Measurements from ENCODE around the gene RTTN. TPM values are rescaled to one million over a fixed set of nuclear protein-coding genes. Genes with fewer than 3 reads are reported as not detected.
A peak's percentile ranks its signal among the peaks of the same experiment; 100 is the strongest.

The RTTN gene
- total RNA-seq, 1 donor from 2014 or later, result 25.3 TPM

DNA sequence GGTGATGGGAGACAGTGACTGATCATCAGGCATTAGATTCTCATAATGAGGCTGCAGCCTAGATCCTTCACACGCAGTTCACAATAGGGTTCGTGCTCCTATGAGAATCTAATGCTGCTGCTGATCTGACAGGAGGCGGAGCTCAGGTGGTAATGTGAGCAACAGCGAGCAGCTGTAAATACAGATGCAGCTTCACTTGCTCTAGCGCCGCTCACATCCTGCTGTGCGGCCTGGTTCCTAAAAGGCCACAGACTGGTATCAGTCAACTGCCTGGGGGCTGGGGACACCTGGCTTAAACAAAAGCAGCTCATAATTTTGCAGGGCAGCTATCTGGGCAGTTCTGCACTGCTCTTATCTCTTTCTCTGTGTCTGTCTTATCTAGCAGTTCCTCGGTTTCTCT lies 237.4 kb downstream of the RTTN start:
- peaks cover 23% of the 10 kb centered on the region for H3K4me1 Mint-ChIP-seq (ENCODE audit: low read depth)
- no peak for DNase-seq (ENCODE audit: low spot score)

DNA sequence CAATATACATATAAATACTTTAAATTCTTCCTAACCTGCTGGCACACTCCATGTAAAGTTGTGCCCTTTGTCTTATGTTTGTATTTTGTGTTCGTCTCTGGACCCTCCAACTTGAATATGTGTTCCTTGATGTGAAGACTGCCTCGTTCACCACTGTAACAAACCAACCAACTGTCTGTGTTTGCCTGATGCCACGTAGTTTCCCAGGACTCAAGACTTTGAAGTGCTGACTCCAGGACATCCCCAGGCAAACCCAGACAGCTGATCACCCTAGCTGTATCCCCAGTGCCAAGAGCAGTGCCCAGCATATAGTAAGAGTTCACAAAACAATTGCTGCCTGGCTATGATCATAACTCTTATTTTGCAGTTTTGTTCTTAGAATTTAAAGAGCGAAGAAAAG lies 242.3 kb downstream of the RTTN start:
- intact Hi-C loops (cut with micrococcal nuclease), result no loop called here
- H3K27ac Mint-ChIP-seq, result no peak overlapping the region
- peaks cover 4% of the 10 kb centered on the region for H3K9me3 Mint-ChIP-seq
- peaks cover 5% of the 10 kb centered on the region for H3K36me3 Mint-ChIP-seq (ENCODE audit: low read depth)
- H3K4me3 Mint-ChIP-seq, result no peak overlapping the region
- DNase-seq (ENCODE audit: low spot score), result no peak
- peaks cover 1% of the 10 kb centered on the region for H3K27me3 Mint-ChIP-seq (ENCODE audit: insufficient read depth)
- H3K4me1 Mint-ChIP-seq (ENCODE audit: low read depth), result peaks cover 17% of the 10 kb centered on the region

More for the DNA sequence above, 237.4 kb downstream of the RTTN start:
- Mint-ChIP-seq H3K4me3 (no peak overlapping the region), H3K27ac (peak overlapping the region; percentile 5), H3K9me3 (peaks cover 15% of the 10 kb centered on the region), H3K27me3 (ENCODE audit: insufficient read depth) (no peaks in the 10 kb centered on the region), H3K36me3 (ENCODE audit: low read depth) (peaks cover 13% of the 10 kb centered on the region)
- intact Hi-C loops (cut with micrococcal nuclease), result no loop called here

DNA sequence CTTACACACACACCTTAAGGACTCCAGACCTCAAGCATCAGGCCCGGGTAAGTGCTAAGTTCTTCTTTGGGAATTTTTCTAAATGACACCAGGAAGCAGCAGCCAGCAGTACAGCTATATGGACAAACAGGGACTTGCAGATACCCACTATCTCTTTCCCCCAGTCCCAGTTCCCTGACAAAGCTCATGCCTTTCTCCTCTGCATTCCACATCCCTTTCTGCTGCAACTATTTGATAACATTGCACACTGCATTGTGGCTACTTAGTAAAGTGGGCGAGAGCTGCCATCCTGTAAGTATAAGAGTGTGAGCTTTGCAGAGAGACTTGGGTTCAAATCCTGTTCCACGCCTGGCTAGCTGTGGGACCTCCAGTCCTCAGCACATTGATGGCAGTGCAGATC lies 243.8 kb downstream of the RTTN start:
- Mint-ChIP-seq H3K36me3 (ENCODE audit: low read depth) (peaks cover 5% of the 10 kb centered on the region), H3K27me3 (ENCODE audit: insufficient read depth) (peaks cover 1% of the 10 kb centered on the region), H3K4me1 (ENCODE audit: low read depth) (peaks cover 2% of the 10 kb centered on the region), H3K4me3 (no peak overlapping the region), H3K9me3 (peaks cover 4% of the 10 kb centered on the region), H3K27ac (no peak overlapping the region)
- DNase-seq (ENCODE audit: low spot score), result no peak
- intact Hi-C loops (cut with micrococcal nuclease), result no loop called here

DNA sequence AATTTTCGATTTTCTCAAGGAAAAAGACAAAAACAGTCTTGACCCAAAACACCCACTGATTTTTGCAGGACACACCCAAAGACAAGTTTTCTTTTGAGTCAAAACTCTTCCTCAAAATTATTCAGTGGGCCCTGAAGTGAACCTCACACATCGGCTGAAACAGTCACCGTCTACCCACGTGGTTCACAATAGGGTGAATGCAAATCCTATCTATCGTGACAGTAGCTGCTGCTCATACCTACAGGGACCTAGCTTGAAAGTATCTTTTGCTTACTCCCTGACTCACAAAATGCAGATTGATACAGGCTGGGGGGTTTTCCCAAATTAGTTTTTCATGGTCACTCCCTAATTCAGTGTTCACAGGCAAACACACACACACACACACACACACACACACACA lies 247.1 kb downstream of the RTTN start:
- Mint-ChIP-seq H3K27me3 (ENCODE audit: insufficient read depth) (peaks cover 1% of the 10 kb centered on the region), H3K4me3 (no peak overlapping the region), H3K9me3 (peaks cover 3% of the 10 kb centered on the region), H3K36me3 (ENCODE audit: low read depth) (peaks cover 7% of the 10 kb centered on the region), H3K4me1 (ENCODE audit: low read depth) (peaks cover 16% of the 10 kb centered on the region), H3K27ac (no peak overlapping the region)
- no peak for DNase-seq (ENCODE audit: low spot score)
- intact Hi-C loops (cut with micrococcal nuclease), result loop anchor here (5.0 kb wide), 1 partner anchor 249 kb away; the partner anchor contains the start of gene RTTN

DNA sequence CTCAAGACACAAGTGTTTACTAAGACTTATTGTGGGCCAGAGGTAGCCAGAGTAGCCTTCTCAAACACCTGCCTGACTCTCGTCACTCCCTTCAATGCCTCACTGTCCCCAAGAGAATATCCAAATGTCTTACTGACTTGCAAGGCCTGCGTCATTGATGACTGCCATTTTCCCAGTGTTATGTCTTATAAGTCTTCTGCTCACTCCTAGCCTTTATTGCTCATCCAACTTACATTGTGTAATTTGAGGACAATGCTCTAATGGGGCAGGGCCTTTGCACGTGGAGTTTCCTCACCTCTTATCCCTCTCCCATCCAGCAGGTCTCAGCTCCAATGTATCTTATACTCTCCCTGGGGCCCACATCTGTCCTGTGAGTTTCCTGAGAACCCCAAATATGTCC lies 247.7 kb downstream of the RTTN start:
- intact Hi-C loops (cut with micrococcal nuclease), result loop anchor here (1.0 to 5.0 kb wide), 6 partner anchors 8 to 250 kb away; partner anchors contain the start of gene RTTN
- Mint-ChIP-seq H3K27me3 (ENCODE audit: insufficient read depth) (peaks cover 1% of the 10 kb centered on the region), H3K27ac (no peak overlapping the region), H3K36me3 (ENCODE audit: low read depth) (peaks cover 10% of the 10 kb centered on the region), H3K4me3 (no peak overlapping the region), H3K4me1 (ENCODE audit: low read depth) (peaks cover 20% of the 10 kb centered on the region), H3K9me3 (peaks cover 3% of the 10 kb centered on the region)
- no peak for DNase-seq (ENCODE audit: low spot score)

DNA sequence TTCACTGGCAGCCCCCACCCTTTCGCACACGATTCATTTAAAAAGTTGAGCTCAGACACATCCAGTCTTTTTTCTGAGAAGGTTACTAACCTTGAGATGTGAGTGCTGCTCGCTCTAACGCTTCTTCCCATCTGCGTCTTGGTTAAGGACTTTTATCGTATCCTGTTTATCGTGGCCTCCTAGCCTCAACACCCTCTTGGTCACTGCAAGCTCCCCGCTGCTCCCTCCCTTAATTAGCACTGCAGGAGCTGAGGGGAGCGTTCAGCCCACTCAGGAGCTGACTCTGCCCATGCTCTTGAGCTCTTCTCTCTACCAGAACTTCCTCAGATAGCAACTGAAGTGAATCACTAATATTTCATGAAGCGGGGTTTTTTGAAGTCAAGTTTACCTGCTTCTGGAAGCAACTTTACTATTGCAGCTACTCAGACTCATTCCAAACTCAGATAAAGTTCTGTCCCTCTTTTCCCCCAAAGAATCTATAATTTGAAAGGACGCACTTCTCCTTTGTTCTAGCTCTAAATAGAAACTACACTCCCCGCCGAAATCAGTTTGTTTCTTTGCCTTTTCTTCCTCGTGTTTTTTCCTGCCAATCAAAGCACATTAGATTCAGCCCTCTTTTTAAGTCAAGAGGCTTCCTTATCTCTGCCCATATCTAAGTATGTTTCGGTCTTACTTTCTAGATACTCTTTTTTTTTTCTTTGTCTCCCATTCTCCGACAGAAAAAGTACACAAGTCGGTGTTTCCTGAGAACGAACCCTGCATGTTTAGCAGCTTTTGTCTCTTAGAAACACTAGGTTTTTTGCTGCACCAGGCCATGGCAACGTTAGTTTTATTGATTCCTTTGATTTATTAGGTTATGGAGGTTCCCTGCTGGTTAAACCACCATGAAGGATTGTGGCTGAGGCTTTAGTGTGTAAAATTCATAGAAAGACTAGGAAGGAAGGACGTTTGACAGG lies 248.5 kb downstream of the RTTN start:
- Mint-ChIP-seq H3K27ac (no peak overlapping the region), H3K4me3 (no peak overlapping the region), H3K9me3 (peaks cover 5% of the 10 kb centered on the region), H3K4me1 (ENCODE audit: low read depth) (peaks cover 22% of the 10 kb centered on the region), H3K27me3 (ENCODE audit: insufficient read depth) (peaks cover 1% of the 10 kb centered on the region), H3K36me3 (ENCODE audit: low read depth) (peaks cover 12% of the 10 kb centered on the region)
- intact Hi-C loops (cut with micrococcal nuclease), result loop anchor here (1.0 to 5.0 kb wide), 7 partner anchors 8 to 250 kb away; partner anchors contain the start of gene RTTN
- no peak for DNase-seq (ENCODE audit: low spot score)

DNA sequence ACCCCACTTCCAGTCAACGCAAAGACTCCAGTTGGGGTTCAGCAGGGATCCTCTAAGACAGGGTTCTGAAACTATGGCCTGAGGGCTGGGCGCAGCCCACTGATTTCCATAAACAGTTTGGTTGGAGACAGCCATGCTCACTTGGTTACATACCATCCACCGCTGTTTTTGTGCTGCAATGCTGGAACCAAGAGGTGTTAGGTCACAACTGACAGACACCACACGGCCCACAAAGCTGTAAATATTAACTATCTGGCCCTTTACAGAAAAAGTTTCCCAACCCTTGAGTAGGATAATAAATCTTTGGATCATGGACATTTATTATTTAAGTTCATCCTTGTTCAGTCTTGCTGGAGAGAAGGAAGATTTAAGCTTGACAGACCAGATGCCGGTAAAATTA lies 249.4 kb downstream of the RTTN start:
- no peak for DNase-seq (ENCODE audit: low spot score)

DNA sequence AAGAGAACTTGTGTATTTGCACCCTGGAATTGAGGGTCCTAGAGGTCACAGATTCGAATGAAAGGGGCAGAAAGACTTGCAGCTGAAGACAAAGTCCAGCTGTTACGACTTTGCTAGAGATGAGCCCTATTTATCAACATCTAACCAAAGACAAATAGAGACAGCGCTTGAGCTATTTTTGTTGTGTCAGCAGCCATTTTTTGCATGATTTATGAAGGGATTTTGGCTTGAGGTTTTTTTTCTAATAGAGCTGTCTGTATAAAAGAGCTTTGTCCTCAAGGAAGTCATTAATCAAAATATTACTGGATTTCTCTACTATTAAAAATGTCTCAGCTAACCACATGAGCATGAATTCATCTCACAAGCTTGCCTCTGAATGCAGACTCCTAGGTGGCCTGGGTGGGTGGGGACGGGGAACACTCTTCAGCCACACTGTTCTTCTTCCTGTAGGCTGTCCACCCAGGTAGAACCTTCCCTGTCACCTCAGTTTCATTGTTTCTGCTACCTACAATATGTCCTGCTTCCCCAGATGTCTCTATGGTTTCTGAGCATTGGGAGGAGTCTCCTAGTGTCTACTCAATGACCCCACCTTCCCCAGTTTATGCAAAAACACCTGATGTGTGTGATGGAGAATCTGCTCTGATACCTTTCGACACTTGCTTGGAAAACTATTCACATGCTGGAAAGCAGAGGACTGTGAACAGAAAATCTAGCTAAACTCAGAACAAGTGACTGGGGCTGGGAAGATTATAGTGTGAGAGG lies 250.6 kb downstream of the RTTN start:
- no peaks in the 10 kb centered on the region for H3K27me3 Mint-ChIP-seq (ENCODE audit: insufficient read depth)
- no peak for DNase-seq (ENCODE audit: low spot score)
- peaks cover 30% of the 10 kb centered on the region for H3K4me1 Mint-ChIP-seq (ENCODE audit: low read depth)
- peak overlapping the region; percentile 93 for H3K27ac Mint-ChIP-seq
- peaks cover 19% of the 10 kb centered on the region for H3K36me3 Mint-ChIP-seq (ENCODE audit: low read depth)
- H3K9me3 Mint-ChIP-seq, result peaks cover 6% of the 10 kb centered on the region
- intact Hi-C loops (cut with micrococcal nuclease), result loop anchor here (5.0 kb wide), 1 partner anchor 252 kb away; the partner anchor contains the start of gene RTTN
- H3K4me3 Mint-ChIP-seq, result no peak overlapping the region

More for the DNA sequence above, 249.4 kb downstream of the RTTN start:
- Mint-ChIP-seq H3K27me3 (ENCODE audit: insufficient read depth) (no peaks in the 10 kb centered on the region), H3K27ac (no peak overlapping the region), H3K4me1 (ENCODE audit: low read depth) (peaks cover 30% of the 10 kb centered on the region), H3K9me3 (peaks cover 6% of the 10 kb centered on the region), H3K4me3 (no peak overlapping the region), H3K36me3 (ENCODE audit: low read depth) (peaks cover 19% of the 10 kb centered on the region)
- intact Hi-C loops (cut with micrococcal nuclease), result loop anchor here (1.0 to 5.0 kb wide), 2 partner anchors 70 to 251 kb away; partner anchors contain the start of gene RTTN

DNA sequence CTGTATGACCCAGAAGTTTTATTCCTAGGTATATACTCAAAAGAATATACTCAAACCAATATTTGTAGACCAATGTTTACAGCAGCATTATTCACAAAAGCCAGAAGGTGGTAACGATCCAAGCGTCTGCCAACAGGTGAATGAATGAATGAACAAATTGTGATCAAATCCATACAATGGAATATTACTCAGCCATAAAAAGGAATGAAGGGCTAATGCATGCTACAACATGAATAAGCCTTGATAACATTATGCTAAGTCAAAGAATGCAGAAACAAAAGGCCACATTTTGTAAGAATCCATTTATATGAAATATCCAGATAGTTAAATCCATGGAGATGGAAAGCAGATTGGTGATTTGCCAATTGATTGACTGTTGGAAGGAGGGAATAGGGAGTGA lies 252.3 kb downstream of the RTTN start:
- peak overlapping the region; percentile 51 for H3K4me3 Mint-ChIP-seq
- no peak for DNase-seq (ENCODE audit: low spot score)
- peaks cover 30% of the 10 kb centered on the region for H3K4me1 Mint-ChIP-seq (ENCODE audit: low read depth)
- peaks cover 6% of the 10 kb centered on the region for H3K9me3 Mint-ChIP-seq
- intact Hi-C loops (cut with micrococcal nuclease), result no loop called here
- no peaks in the 10 kb centered on the region for H3K27me3 Mint-ChIP-seq (ENCODE audit: insufficient read depth)
- H3K36me3 Mint-ChIP-seq (ENCODE audit: low read depth), result peaks cover 19% of the 10 kb centered on the region
- peak overlapping the region; percentile 72 for H3K27ac Mint-ChIP-seq

Other genes starting within 250 kb of the RTTN start
- gene SOCS6, start 83.4 kb upstream of the RTTN start, total RNA-seq, result 3.7 and 3.9 TPM in 2 replicates